Dedifferentiated amniotic fluid mesenchymal stem cell (primary cell): Measurements from ENCODE around the gene CPT1A.

ENCODE experiments used
- DNase-seq: peaks from one replicate; pipeline ENCODE4 v3.0.0-alpha.2; 2016; ENCODE audit errors: extremely low spot score

The CPT1A gene

GRCh38 chr11:68854273-68854958, 12.7 kb upstream of the CPT1A start:
- DNase-seq, result no peak

- DNase-seq, result no peak
These were observed 10.9 kb upstream of the CPT1A start for GRCh38 chr11:68852628-68853027.

GRCh38 chr11:68848429-68848828, 6.7 kb upstream of the CPT1A start:
- DNase-seq, result no peak

GRCh38 chr11:68847395-68847794, 5.7 kb upstream of the CPT1A start:
- DNase-seq, result no peak

GRCh38 chr11:68845351-68846002, 3.8 kb upstream of the CPT1A start:
- no peak for DNase-seq

- no peak for DNase-seq
These were observed 3.1 kb upstream of the CPT1A start for GRCh38 chr11:68844801-68845200.

- DNase-seq, result no peak
These were observed 2.7 kb upstream of the CPT1A start for GRCh38 chr11:68844376-68844775.

- no peak for DNase-seq
These were observed 2.1 kb upstream of the CPT1A start for GRCh38 chr11:68843703-68844312.

- DNase-seq, result no peak
These were observed 1.4 kb upstream of the CPT1A start for GRCh38 chr11:68843052-68843561.

- DNase-seq, result no peak
These were observed 823 bp upstream of the CPT1A start for GRCh38 chr11:68842427-68843051.

GRCh38 chr11:68840661-68841653, 759 bp downstream of the CPT1A start:
- DNase-seq, result no peak

GRCh38 chr11:68839911-68840641, 1.6 kb downstream of the CPT1A start:
- DNase-seq, result no peak

GRCh38 chr11:68839054-68839865, 2.5 kb downstream of the CPT1A start:
- DNase-seq, result peak; percentile 94

- DNase-seq, result no peak
These were observed 3.1 kb downstream of the CPT1A start for GRCh38 chr11:68838572-68838964.

GRCh38 chr11:68837583-68838571, 3.8 kb downstream of the CPT1A start:
- no peak for DNase-seq

GRCh38 chr11:68835749-68836148, 6.0 kb downstream of the CPT1A start:
- DNase-seq, result no peak

GRCh38 chr11:68835328-68835727, 6.4 kb downstream of the CPT1A start:
- DNase-seq, result no peak

- DNase-seq, result no peak
These were observed 9.1 kb downstream of the CPT1A start for GRCh38 chr11:68832476-68833181.
